Colonic mucosa (tissue), 4 donors: ENCODE measurements around the gene PSD. TPM values are rescaled to one million over a fixed set of nuclear protein-coding genes. Genes with fewer than 3 reads are reported as not detected.

Experiments
- DNase-seq: peaks from one replicate; pipeline ENCODE4 v3.0.0-alpha.2; 2020
- H3K27ac ChIP-seq: fragments of 200-600 bp; one replicate; pipeline ENCODE4 v1.8.0; 2021
- H3K27me3 ChIP-seq: fragments of 200-600 bp; one replicate; pipeline ENCODE4 v1.8.0; 2021
- H3K36me3 ChIP-seq: fragments of 200-600 bp; one replicate; pipeline ENCODE4 v1.8.0; 2021
- H3K4me1 ChIP-seq: fragments of 200-600 bp; one replicate; pipeline ENCODE4 v1.8.0; 2021; ENCODE audit warnings: mild to moderate bottlenecking
- H3K4me3 ChIP-seq: fragments of 200-600 bp; one replicate; pipeline ENCODE4 v1.8.0; 2021
- H3K9ac ChIP-seq, 2 donors: one replicate each; pipeline ENCODE4 v1.7.0; 2013; ENCODE audit warnings: control low read depth in 2 of 2, low read depth in 2 of 2, low read length in 2 of 2
- H3K9me3 ChIP-seq: fragments of 200-600 bp; one replicate; pipeline ENCODE4 v1.8.0; 2021
- intact Hi-C: fragments of 100-400 bp; cut with DNase I; formaldehyde crosslinking; loops from one replicate; pipeline ENCODE4 v1.14.1; 2022
- total RNA-seq, 2 donors: library from RNA; stranded (reverse); fragmentation: NEBNext Ultra II Directional in 1 of 2; extraction: Animal tissue kit (Norgen Biotek cat#: 25700) in 1 of 2; gene quantifications; one replicate each; pipeline ENCODE4 v1.2.1, GENCODE V29; 2021
- TF ChIP-seq, protein P1 (sequence below): fragments of 200-600 bp; IDR thresholded peaks from one replicate; pipeline ENCODE4 v1.8.0; 2022; ENCODE audit warnings: antibody characterized with exemption, mild to moderate bottlenecking
- donor health status: healthy.
- donor health status: DM: no; HTN: no; CAD: no.
- donor health status: DM: no; HTN: no; CAD: no.

PSD gene
- total RNA-seq, 2 donors from 2014 or later: 4.2 to 22.5 TPM

DNA sequence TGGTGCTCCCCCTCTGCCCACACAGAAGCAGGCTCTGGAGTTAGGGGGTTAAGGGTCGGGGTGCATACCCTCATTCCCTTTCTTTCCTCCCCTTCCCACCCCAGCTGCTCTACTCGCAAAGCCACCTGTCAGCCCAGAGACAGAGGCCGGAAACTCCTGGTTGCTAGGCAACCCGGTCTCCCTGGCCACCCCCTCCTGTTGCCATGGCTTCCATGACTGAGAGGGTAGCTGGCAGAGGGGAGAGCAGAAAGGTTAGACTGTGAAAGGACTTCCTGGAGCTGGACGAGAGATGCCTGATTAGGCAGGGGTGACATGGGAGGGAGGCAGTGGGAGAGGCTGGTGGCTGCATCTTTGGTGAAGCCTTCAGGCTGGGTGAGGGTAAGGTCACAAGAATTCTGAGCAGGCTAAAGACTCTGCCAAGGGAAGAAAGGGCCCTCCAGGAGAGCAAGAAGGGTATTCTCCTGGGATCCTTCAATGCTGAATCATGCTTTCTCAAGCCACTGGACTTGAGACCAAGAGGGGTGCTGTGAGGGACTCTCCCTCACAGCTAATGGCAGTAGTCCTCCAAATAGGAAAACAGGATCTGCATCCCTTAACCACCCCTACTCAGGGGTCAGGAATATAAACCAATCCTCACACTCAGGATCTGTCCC is 5.4 kb downstream of the PSD start:
- no peaks in the 10 kb centered on the region for H3K4me1 ChIP-seq
- DNase-seq: no peak
- H3K9ac ChIP-seq: peak overlapping the region in 1 of 2 donors; percentile 9

DNA sequence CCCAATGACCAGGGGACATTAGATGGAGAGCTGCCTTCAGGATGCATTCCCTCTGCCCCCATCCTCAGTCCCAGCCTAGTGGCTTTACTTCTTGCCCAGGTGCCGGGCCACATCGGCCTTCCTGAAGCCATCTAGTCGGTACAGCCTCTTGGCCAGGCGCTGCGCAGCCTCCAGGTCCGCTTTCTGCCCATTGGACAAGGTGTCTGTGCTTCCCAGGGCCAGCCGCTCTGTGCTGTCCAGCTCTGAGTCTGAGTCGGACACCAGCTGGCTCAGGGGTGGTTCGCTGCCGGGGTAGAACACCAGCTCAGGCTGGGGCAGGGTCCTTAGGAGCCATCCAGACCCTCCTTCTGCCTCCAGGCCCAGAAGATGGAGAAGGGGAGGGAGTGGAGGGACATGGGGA is 6.3 kb downstream of the PSD start:
- H3K4me3 ChIP-seq: no peak overlapping the region
- no peaks in the 10 kb centered on the region for H3K36me3 ChIP-seq
- no peaks in the 10 kb centered on the region for H3K9me3 ChIP-seq
- no peak overlapping the region for H3K9ac ChIP-seq
- H3K27ac ChIP-seq: no peak overlapping the region
- intact Hi-C loops: no loop called here
- TF ChIP-seq, protein P1, sequence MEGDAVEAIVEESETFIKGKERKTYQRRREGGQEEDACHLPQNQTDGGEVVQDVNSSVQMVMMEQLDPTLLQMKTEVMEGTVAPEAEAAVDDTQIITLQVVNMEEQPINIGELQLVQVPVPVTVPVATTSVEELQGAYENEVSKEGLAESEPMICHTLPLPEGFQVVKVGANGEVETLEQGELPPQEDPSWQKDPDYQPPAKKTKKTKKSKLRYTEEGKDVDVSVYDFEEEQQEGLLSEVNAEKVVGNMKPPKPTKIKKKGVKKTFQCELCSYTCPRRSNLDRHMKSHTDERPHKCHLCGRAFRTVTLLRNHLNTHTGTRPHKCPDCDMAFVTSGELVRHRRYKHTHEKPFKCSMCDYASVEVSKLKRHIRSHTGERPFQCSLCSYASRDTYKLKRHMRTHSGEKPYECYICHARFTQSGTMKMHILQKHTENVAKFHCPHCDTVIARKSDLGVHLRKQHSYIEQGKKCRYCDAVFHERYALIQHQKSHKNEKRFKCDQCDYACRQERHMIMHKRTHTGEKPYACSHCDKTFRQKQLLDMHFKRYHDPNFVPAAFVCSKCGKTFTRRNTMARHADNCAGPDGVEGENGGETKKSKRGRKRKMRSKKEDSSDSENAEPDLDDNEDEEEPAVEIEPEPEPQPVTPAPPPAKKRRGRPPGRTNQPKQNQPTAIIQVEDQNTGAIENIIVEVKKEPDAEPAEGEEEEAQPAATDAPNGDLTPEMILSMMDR: no peak
- no peaks in the 10 kb centered on the region for H3K4me1 ChIP-seq
- H3K27me3 ChIP-seq: peaks cover 23% of the 10 kb centered on the region
- DNase-seq: no peak

More for the DNA sequence above, 5.4 kb downstream of the PSD start:
- H3K36me3 ChIP-seq: no peaks in the 10 kb centered on the region
- H3K27ac ChIP-seq: no peak overlapping the region
- no peak overlapping the region for H3K4me3 ChIP-seq
- TF ChIP-seq, protein P1: no peak
- H3K27me3 ChIP-seq: peaks cover 23% of the 10 kb centered on the region
- intact Hi-C loops: no loop called here
- H3K9me3 ChIP-seq: no peaks in the 10 kb centered on the region

DNA sequence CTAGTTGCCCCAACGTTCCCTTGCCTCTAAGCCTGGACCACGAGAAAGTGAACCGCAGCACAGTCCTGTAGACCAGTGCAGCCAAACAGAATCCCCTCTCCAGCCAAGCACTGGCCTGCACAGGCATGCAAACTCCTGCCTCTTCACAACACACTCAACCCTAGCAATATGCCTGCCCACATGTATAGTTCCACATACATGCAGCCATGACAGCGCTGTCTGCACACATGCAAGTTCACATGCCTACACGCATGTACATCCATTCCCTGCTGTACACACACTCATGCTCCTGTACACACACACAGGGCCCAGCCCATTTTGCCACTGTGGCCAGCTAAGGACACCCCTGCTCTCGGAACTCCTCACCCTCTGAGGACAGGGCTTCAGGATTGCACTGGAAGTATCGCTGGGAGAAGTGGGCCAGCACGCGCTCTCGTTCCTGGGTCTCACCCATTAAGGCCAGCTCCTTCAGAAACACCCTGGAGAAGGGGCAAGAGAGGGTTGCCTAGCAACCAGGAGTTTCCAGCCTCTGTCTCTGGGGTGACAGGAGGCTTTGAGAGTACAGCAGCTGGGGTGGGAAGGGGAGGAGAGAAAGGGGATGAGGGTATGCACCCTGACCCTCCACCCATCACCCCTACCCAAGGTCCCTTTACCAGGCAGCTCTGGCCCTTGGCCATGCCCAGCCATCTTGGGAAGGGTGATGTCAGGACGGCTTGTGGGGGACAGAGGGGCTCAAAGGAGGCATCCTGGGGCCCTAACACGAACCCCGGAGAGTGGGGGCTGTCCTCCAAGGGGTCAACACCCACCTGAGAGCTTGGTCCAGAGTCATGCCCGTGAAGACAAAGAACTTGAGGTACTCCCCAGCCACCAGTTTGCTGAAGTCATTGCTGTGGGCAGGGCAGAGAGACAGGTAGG is 7.0 kb downstream of the PSD start:
- TF ChIP-seq, protein P1: no peak
- Histone ChIP-seq H3K9ac (peak overlapping the region in 1 of 2 donors; percentile 2), H3K36me3 (no peaks in the 10 kb centered on the region), H3K4me3 (no peak overlapping the region), H3K27me3 (peaks cover 23% of the 10 kb centered on the region), H3K4me1 (no peaks in the 10 kb centered on the region), H3K27ac (no peak overlapping the region), H3K9me3 (no peaks in the 10 kb centered on the region)
- intact Hi-C loops: no loop called here
- no peak for DNase-seq

DNA sequence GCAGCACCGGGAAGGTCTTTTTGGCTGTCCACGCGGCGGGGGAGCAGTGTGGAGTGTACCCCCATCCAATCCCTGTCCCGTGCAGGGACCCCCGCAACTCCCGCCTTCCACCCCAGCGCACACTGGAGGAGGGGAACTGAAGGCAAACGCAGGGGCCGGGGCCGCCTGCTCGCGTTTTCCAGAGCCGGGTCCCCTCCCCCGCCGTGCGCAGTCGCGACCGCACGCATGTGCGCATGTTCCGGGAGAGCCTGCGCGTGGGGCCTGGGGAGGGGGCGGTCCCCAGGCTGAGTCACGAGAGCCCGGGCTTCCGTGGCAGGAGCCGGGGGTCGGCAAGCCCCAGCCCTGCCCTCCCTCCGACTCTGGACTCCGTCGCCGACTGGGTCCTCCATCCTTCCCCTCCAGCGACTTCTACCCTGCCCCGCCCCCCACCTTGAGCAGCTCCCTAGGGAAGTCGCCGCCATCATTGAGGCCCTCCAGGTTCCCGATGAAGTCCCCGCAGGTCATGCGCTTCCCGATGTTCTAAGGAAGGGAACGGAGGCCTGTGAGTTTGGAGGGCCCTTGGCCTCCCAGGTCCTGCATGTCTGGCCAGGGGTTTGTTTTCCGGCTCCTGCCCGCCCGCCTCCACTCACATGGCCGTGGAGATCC is 8.0 kb downstream of the PSD start:
- intact Hi-C loops: no loop called here
- Histone ChIP-seq H3K4me1 (no peaks in the 10 kb centered on the region), H3K27ac (no peak overlapping the region), H3K9ac (peak overlapping the region in 1 of 2 donors; percentile 35), H3K4me3 (peak overlapping the region; percentile 15), H3K36me3 (no peaks in the 10 kb centered on the region), H3K27me3 (peaks cover 23% of the 10 kb centered on the region), H3K9me3 (no peaks in the 10 kb centered on the region)
- DNase-seq: no peak
- TF ChIP-seq, protein P1: no peak

DNA sequence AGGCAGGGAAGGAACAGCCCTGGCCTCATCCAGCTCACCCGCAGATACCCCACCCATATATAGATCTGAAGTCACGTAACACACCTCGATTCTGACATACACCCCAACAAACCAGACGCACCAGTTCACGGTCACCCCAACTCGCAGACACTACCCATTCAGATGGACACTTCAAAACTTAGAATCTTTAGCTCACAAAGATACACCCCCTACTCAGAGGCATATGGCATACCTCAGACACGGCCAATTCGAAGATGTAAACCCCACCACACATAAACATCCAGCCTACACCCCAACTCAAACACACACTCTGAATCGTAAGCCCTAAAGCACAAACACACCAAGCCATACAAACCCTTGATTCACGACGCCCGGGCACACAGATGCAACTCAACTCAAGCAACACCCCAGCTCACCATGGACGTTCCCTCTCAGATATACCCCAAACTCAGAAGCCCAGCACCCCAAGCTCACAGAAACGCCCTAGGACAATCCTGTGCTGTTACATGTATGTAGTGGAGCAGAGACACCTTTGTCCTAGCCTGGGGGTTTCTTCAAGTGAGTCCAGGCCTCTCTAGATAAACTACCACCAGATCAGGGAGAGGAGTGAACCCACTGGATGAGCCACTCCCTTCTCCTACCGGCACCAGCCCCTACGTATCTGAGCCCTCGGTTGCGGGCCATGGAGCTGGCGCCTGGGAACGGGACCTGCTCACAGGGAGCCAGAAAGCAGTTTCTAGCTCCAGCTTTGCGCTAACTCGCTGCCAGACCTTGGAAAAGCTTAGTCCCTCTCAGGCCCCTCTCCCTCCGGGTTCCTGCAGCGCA is 8.8 kb downstream of the PSD start:
- no peaks in the 10 kb centered on the region for H3K36me3 ChIP-seq
- H3K4me1 ChIP-seq: no peaks in the 10 kb centered on the region
- H3K9me3 ChIP-seq: no peaks in the 10 kb centered on the region
- H3K27me3 ChIP-seq: peaks cover 23% of the 10 kb centered on the region
- TF ChIP-seq, protein P1: no peak
- intact Hi-C loops: no loop called here
- peak overlapping the region; percentile 15 for H3K4me3 ChIP-seq
- peak overlapping the region; percentile 2 for H3K27ac ChIP-seq
- H3K9ac ChIP-seq: peak overlapping the region in 1 of 2 donors; percentile 35
- DNase-seq: no peak
